HAP-1 (cell line): Measurements from ENCODE around the gene SPTLC1.

Experiments
- DNase-seq, 2 experiments: peaks; one replicate each; pipeline ENCODE4 v3.0.0-alpha.2; 2016 to 2020; ENCODE audit warnings: low spot score in 2 of 2
- H3K27me3 ChIP-seq: fragments of 250-450 bp; sonication (Bioruptor Pico); 2 replicates; pipeline ENCODE4 v1.5.1; 2020; ENCODE audit warnings: low read depth, mild to moderate bottlenecking, moderate library complexity
- H3K36me3 ChIP-seq: fragments of 250-450 bp; sonication (Bioruptor Pico); replicated peaks from 2 replicates; pipeline ENCODE4 v1.5.1; 2020; ENCODE audit warnings: mild to moderate bottlenecking
- H3K4me1 ChIP-seq: fragments of 250-450 bp; sonication (Bioruptor Pico); 2 replicates; pipeline ENCODE4 v1.5.1; 2020; ENCODE audit warnings: mild to moderate bottlenecking
- H3K4me3 ChIP-seq: fragments of 250-450 bp; sonication (Bioruptor Pico); 2 replicates; pipeline ENCODE4 v1.5.1; 2020; ENCODE audit warnings: mild to moderate bottlenecking, moderate library complexity
- H3K9me3 ChIP-seq: fragments of 250-450 bp; sonication (Bioruptor Pico); 2 replicates; pipeline ENCODE4 v1.5.1; 2020; ENCODE audit warnings: mild to moderate bottlenecking, moderate library complexity
- in situ Hi-C: fragments of 300-500 bp; cut with MboI; formaldehyde crosslinking; loops from 3 replicates; pipeline ENCODE4 v1.14.3; 2020; ENCODE audit warnings: low sequenced_read_pairs, inconsistent platforms, mixed read lengths

Gene SPTLC1

DNA sequence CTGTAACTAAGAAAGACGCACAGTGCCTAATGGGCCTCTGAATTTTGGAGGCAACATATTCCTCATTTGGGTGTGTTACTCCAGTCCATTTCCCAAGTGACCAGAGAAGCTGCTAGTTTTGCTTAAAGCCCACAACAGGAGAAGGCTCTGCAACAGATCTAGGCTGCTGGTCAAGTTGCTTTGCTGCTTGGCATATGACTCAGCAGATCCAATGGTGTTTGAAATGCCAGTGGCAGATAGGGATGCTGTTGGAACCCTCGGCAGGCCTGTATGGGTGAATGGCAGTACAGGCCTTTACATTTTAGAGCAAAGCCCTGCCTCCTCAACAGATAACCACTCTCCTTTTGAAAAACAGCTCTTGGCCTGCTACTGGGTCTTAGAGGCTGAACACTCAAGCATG, 129.0 kb downstream of the SPTLC1 start:
- in situ Hi-C loops: no loop called here
- no peak for DNase-seq
- Histone ChIP-seq H3K36me3 (no peaks in the 10 kb centered on the region), H3K4me3 (no peak overlapping the region), H3K4me1 (no peaks in the 10 kb centered on the region), H3K9me3 (no peaks in the 10 kb centered on the region; the same call in 1 of the 2 replicates), H3K27me3 (no peaks in the 10 kb centered on the region)

DNA sequence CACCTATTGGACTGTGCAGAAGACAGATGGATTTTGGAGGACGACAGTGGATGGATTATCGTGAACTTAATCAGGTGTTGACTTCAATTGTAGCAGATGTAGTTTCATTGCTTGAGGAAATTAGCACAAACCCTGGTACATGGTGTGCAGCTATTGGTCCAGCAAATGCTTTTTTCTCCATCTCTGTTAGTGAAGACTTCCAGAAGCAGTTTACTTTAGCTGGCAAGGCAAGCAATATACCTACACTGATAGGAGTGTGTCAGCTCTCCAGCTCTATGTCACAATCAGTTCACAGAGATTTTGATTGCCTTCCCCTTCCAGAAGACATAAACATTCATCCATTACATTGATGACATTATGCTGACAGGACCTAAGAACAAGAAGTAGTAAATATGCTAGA, 129.5 kb downstream of the SPTLC1 start:
- Histone ChIP-seq H3K4me3 (no peak overlapping the region), H3K4me1 (no peaks in the 10 kb centered on the region), H3K9me3 (no peaks in the 10 kb centered on the region; the same call in 1 of the 2 replicates), H3K27me3 (no peaks in the 10 kb centered on the region), H3K36me3 (no peaks in the 10 kb centered on the region)
- DNase-seq: no peak
- in situ Hi-C loops: no loop called here
